Activated naive CD8-positive, alpha-beta T cell treated with anti-CD3 and anti-CD28 coated beads, Interleukin-2, amount 50 U/mL, for 16 hours (primary cell): ENCODE measurements around the gene DKKL1.
A peak's percentile ranks its signal among the peaks of the same experiment; 100 is the strongest.
"Not testable (repeated sequence)": the region's sequence is repeated elsewhere in the genome, so short reads cannot be mapped to it uniquely, and the experiment has no call there.

Source experiments
- DNase-seq: peaks from one replicate; pipeline ENCODE4 v3.0.0-alpha.2; 2020; ENCODE audit warnings: low read depth, low spot score

Gene DKKL1

GRCh38 chr19:49363268-49364082, at the start of gene DKKL1:
DKKL1 (plus strand) TSS chr19:49363877; CDS start chr19:49363999, 122 bp downstream.
- DNase-seq = peak; percentile 26

- no peak for DNase-seq
These were observed 48.6 kb upstream of the DKKL1 start for GRCh38 chr19:49315111-49315510.

- DNase-seq = no peak
These were observed 47.4 kb upstream of the DKKL1 start for GRCh38 chr19:49316284-49316683.

GRCh38 chr19:49318296-49318695, 45.4 kb upstream of the DKKL1 start:
- DNase-seq = no peak

- DNase-seq = no peak
These were observed 38.7 kb upstream of the DKKL1 start, which contains the start of gene SLC6A16 for GRCh38 chr19:49324801-49325576. SLC6A16 (minus strand) TSS chr19:49325191; CDS start chr19:49311347, 13,844 bp downstream.

- DNase-seq = not testable (repeated sequence)
These were observed 37.9 kb upstream of the DKKL1 start for GRCh38 chr19:49325756-49326155.

GRCh38 chr19:49326165-49326704, 37.4 kb upstream of the DKKL1 start:
- DNase-seq = no peak

GRCh38 chr19:49327878-49328544, 35.7 kb upstream of the DKKL1 start:
- no peak for DNase-seq

- no peak for DNase-seq
These were observed 34.9 kb upstream of the DKKL1 start for GRCh38 chr19:49328741-49329140.

- DNase-seq = not testable (repeated sequence)
These were observed 32.5 kb upstream of the DKKL1 start for GRCh38 chr19:49331187-49331586.

GRCh38 chr19:49331616-49332055, 32.0 kb upstream of the DKKL1 start:
- peak; percentile 14 for DNase-seq

- DNase-seq = not testable (repeated sequence)
These were observed 30.8 kb upstream of the DKKL1 start for GRCh38 chr19:49332691-49333417.

- no peak for DNase-seq
These were observed 30.3 kb upstream of the DKKL1 start for GRCh38 chr19:49333418-49333805.

GRCh38 chr19:49333811-49334288, 29.8 kb upstream of the DKKL1 start:
- no peak for DNase-seq

GRCh38 chr19:49335071-49335783, 28.4 kb upstream of the DKKL1 start, which contains the start of gene CD37:
CD37 (plus strand) TSS chr19:49335406; CDS start chr19:49335541, 135 bp downstream.
- no peak for DNase-seq

GRCh38 chr19:49335784-49336481, 27.7 kb upstream of the DKKL1 start:
- DNase-seq = no peak

GRCh38 chr19:49336482-49337266, 27.0 kb upstream of the DKKL1 start:
- no peak for DNase-seq

- DNase-seq = no peak
These were observed 26.2 kb upstream of the DKKL1 start for GRCh38 chr19:49337267-49338022.
